ENCODE results near the gene CFAP99. TPM values are rescaled to one million over a fixed set of nuclear protein-coding genes. Genes with fewer than 3 reads are reported as not detected.

CFAP99 gene
- total and polyA plus RNA-seq, 2 of the 4 experiments (the other 2 are of a cell fraction) = not detected

DNA sequence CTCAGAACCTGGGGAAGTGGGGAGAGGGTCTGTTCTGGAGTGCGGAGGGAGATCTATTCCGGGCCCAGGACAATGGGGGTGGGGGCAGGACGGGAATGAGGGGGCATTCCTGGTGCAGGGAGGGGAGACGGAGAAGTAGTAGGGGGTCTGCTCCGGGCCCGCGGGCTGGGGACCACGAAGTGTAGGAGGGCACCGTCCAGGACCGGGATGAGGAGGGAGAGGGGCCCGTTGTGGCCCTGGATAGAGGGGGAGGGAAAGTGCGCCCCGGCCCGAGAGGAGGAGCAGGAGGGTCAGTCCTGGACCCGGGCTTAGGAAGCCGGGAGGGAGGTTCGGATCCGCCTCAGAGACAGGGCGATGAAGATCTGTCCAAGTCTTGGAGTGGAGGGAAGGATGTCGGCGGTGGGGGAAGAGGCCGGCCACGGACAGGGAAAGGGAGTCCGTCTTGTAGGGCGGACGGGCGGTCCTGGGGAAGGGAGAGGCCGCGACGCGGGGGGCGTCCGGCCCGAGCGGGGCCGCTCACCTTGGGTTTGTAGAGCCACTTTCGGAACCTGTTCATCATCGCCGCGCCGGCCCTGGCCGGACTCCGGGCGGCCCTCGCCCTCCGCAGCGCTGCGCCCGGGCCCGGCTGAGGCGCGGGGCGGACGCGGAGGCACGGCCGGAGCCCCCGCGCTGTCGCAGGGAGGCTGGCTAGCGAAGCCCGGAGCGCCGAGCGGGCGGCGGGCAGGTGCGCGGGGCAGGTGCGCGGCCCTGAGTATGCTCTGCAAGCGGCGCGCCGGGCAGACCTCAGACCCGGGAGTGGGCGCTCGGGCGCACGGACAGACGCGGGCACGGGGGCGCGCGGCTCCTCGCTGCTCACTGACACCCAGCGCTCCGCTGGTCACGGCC lies 748 bp upstream of the CFAP99 start, which contains the start of gene ZFYVE28 (continued):
- TF ChIP-seq CEBPB (IDR thresholded peaks at IDR 0.05; ENCODE audit: low read depth, low read length) (no peak), POLR2A (IDR thresholded peaks at IDR 0.05; ENCODE audit: low read depth, low read length) (no peak), BHLHE40 (IDR thresholded peaks at IDR 0.05; ENCODE audit: low read depth, low read length) (no peak)

GRCh38 chr4:2419814-2420213 lies 1.1 kb downstream of the CFAP99 start:
- H3K4me1 ChIP-seq (ENCODE audit: control insufficient read depth, insufficient read depth, low read length) = peaks cover 2% of the 10 kb centered on the region; the same call in 1 of the 2 replicates
- ChIA-PET CTCF (no interaction called here), POLR2A (ENCODE audit: unreplicated experiment) (no interaction called here)
- no peak overlapping the region for H2BK20ac ChIP-seq (ENCODE audit: low read depth, low read length)
- H2AK9ac ChIP-seq (replicated peaks; ENCODE audit: low read depth, low read length, poor library complexity) = no peak overlapping the region
- H3K4me2 ChIP-seq (ENCODE audit: low read depth, low read length) = no peak overlapping the region
- H2AK5ac ChIP-seq (ENCODE audit: low read depth, low read length) = no peak overlapping the region
- H4K8ac ChIP-seq (ENCODE audit: low read depth in 2 of 2, low read length in 2 of 2) = no peak overlapping the region
- in situ Hi-C loops (cut with MboI; ENCODE audit: low sequenced_read_pairs) = no loop called here
- H3K9me1 ChIP-seq (ENCODE audit: insufficient read depth, low read length) = no peaks in the 10 kb centered on the region
- H3K23ac ChIP-seq (ENCODE audit: low read depth, low read length) = no peak overlapping the region
- DNase-seq (no peak), ATAC-seq (ENCODE audit: low read depth) (no peak)
- TF ChIP-seq FOS (IDR thresholded peaks at IDR 0.05; ENCODE audit: low read depth, low read length) = no peak
- H3K14ac ChIP-seq (replicated peaks; ENCODE audit: low read depth, low read length) = no peak overlapping the region
- H4K91ac ChIP-seq (ENCODE audit: insufficient read depth, low read depth, low read length) = no peak overlapping the region
- H3K18ac ChIP-seq (ENCODE audit: low read depth, low read length) = no peak overlapping the region
- WGBS, 2 experiments (ENCODE audit: extremely low coverage in 2 of 2, insufficient read length in 1 of 2) = 48% methylated on average over 8 of the region's 9 CpGs; no CpG with 5 or more reads in 1 of the 2 experiments
- no peak overlapping the region for H3K4ac ChIP-seq (ENCODE audit: low read depth, low read length)
- no peak overlapping the region for H3K9ac ChIP-seq (ENCODE audit: low read depth, low read length)
- no peak overlapping the region for H3K4me3 ChIP-seq (ENCODE audit: insufficient read depth, low read depth, low read length)
- no peak overlapping the region for H4K5ac ChIP-seq (ENCODE audit: low read depth, low read length)
- H3K79me1 ChIP-seq (ENCODE audit: low read depth in 1 of 2, low read length in 2 of 2) = no peaks in the 10 kb centered on the region
- H3K56ac ChIP-seq (ENCODE audit: extremely low read depth, insufficient read depth, low read length) = no peak overlapping the region
- no peak overlapping the region for H2AFZ ChIP-seq (replicated peaks; ENCODE audit: low read length, poor library complexity)
- no peaks in the 10 kb centered on the region for H4K20me1 ChIP-seq (ENCODE audit: insufficient read depth, low read length)
- H2BK5ac ChIP-seq (ENCODE audit: low read depth, low read length, poor library complexity, severe bottlenecking) = no peak overlapping the region
- 0 out of 2 replicates have a peak, but pooled peaks cover 2% of the 10 kb centered on the region for H3K9me3 ChIP-seq (ENCODE audit: control insufficient read depth, insufficient read depth, low read length)
- no peak overlapping the region for H2BK120ac ChIP-seq (ENCODE audit: low read depth, low read length)
- dilution Hi-C loops (cut with HindIII; ENCODE audit: low sequenced_read_pairs, unreplicated experiment) = no loop called here
- H3K27me3 ChIP-seq (ENCODE audit: control insufficient read depth, insufficient read depth, low read length) = peaks cover 70% of the 10 kb centered on the region
- H3K27ac ChIP-seq (ENCODE audit: insufficient read depth, low read length) = no peak overlapping the region
- BruUV-seq (replicated peaks) = no TSS peak
- intact Hi-C loops (cut with micrococcal nuclease) = loop anchor here (10.0 kb wide), 1 partner anchor 155 kb away; the partner anchor contains the start of gene MXD4
- H2BK15ac ChIP-seq (ENCODE audit: low read depth, low read length) = no peak overlapping the region
- no peaks in the 10 kb centered on the region for H3K36me3 ChIP-seq (ENCODE audit: control insufficient read depth, insufficient read depth, low read length)

Data from IMR-90 (cell line).